ENCODE measurements around the gene SLC22A2. TPM values are rescaled to one million over a fixed set of nuclear protein-coding genes. Genes with fewer than 3 reads are reported as not detected.

Gene SLC22A2
- total RNA-seq, 2 donors from 2014 or later: 0.37 to 0.43 TPM

DNA sequence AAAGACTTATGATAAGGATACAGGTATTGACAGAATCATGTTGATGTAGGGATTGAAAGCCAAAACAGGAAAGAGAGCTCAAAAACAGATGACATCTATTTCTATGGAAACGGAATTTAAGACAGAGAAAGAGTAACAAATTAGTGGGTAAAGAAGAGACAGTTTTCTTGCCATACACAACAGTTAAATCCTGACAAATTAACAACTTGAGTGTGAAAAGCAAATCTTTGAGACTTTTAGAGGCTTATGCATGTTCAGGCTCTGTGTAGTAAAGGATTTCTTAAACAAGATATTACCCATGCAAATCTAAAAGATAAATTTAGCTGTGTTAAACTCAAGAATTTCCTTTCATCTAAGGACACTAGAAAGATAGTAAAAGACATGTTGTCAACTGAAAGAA, 68.5 kb downstream of the SLC22A2 start:
- intact Hi-C loops (cut with DNase I): no loop called here
- DNase-seq (ENCODE audit: low spot score): no peak

GRCh38 chr6:160188773-160189172, 69.8 kb downstream of the SLC22A2 start:
- no peak for DNase-seq (ENCODE audit: low spot score)
- intact Hi-C loops (cut with DNase I): no loop called here

GRCh38 chr6:160180706-160181105, 77.9 kb downstream of the SLC22A2 start:
- intact Hi-C loops (cut with DNase I): no loop called here
- no peak for DNase-seq (ENCODE audit: low spot score)

- intact Hi-C loops (cut with DNase I): no loop called here
- no peak for DNase-seq (ENCODE audit: low spot score)
Measured at GRCh38 chr6:160178271-160178670, 80.3 kb downstream of the SLC22A2 start.

DNA sequence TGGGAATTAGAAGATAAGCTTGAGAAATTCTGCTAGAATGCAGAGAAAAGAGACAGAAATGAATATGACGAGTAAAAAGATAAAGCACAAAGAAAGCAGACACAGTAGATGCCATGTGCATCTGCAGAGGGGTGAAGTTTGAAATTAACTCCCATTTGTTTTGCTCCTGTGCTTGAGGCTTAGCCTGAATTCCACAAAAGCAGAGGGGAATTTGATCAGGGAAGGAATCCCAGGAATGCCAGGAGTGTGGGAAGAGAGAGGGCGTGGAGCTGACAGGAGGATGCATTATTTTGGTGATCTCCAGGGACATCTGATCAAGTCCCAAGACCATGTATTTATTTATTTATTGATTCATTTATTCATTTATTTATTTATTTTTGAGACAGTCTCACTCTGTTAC, 81.4 kb downstream of the SLC22A2 start:
- intact Hi-C loops (cut with DNase I): no loop called here
- no peak for DNase-seq (ENCODE audit: low spot score)

GRCh38 chr6:160174681-160175080, 83.9 kb downstream of the SLC22A2 start:
- intact Hi-C loops (cut with DNase I): no loop called here
- DNase-seq (ENCODE audit: low spot score): no peak

GRCh38 chr6:160173806-160174527, 84.7 kb downstream of the SLC22A2 start:
- intact Hi-C loops (cut with DNase I): no loop called here
- DNase-seq (ENCODE audit: low spot score): no peak

DNA sequence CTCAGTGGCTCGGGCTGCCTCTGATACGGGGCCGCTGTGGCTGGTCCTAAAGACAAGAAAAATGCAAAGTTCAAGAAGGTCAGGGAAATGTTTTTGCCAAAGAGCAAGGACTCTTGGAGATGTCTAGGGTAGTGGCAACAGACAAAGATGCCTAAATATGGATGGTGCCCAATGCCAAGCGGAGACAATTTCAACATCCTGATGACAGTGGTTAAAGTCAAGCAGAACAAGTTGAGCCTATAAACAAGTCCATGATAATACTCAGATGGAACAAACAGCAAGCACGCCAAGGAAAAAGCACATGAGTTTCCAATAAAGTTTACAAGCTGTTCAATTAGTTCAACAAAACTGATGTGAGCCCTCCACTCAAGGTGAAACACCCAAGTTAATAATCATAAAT, 85.9 kb downstream of the SLC22A2 start:
- intact Hi-C loops (cut with DNase I): no loop called here
- no peak for DNase-seq (ENCODE audit: low spot score)

DNA sequence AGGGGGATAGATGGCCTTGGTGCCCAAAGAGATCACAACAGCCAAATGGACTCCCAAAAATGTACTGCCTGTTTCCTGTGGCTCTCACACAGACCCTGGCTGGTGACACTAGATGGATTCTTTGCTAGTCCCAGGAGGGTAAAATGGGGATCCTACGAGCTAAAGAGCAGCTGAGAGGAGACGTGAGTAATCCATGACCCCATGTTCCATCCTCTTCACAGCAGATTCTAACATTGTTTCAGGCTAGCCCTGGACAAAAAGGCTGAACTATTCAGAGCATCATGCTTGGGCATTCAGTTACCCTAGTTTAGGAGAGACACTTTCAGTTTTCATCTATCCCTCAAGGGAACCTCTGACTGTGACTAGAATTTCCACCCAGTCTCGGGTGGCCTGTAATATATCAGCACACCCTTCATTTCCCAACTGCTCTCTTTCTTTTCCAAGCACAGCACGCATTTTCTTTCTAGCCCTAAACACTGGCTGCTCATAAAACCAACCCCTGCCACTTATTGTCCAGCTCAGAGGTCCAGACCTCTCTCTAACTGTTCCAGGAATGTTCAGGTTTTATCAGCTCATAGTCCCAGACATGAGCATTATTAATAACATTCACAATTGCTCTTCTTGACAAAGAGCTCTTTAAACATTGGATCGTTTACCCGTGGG, 88.5 kb downstream of the SLC22A2 start:
- DNase-seq (ENCODE audit: low spot score): no peak
- intact Hi-C loops (cut with DNase I): no loop called here

GRCh38 chr6:160167604-160168399, 90.8 kb downstream of the SLC22A2 start:
- DNase-seq (ENCODE audit: low spot score): no peak
- intact Hi-C loops (cut with DNase I): no loop called here

Other genes with a start within 250 kb of the SLC22A2 start
- 1 to 10 TPM; 1.8 to 1.9 TPM for gene SLC22A1, start 137.0 kb downstream of the SLC22A2 start, total RNA-seq
- 10 to 100 TPM; 24.3 to 26.6 TPM for gene SLC22A3, start 89.6 kb upstream of the SLC22A2 start, total RNA-seq

Data from posterior vena cava (tissue), 2 donors.